Measurements from ENCODE around the gene NFKBIA.

DNA sequence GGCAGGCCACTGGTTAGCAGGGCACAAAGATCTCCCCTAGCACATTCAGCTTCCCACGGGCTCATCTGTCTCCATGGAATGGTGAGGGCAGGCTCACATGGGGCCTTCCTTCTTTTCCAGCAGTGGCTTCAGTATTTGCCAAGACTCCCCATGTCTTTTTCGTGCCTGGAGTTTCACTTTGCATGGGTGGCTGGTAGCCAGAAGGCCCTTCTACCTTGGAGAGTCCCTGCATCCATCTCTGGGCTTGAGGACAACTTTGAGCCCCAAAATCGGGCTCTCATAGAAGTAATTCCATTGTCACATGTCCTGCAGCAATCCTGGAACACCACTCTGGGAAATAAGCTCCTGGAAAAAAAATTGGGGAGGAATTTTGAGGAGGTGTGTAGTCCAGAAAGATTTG is 42.1 kb downstream of the NFKBIA start:
- TF ChIP-seq CTCF (IDR thresholded peaks at IDR 0.05) (no peak), POLR2A (IDR thresholded peaks at IDR 0.05) (no peak)

Data from heart left ventricle (tissue), 13 donors.